AG09319 (cell line): ENCODE measurements around the gene HID1.

ENCODE experiments used
- DNase-seq: peaks from one replicate; pipeline ENCODE4 v3.0.0-alpha.2; 2010; ENCODE audit warnings: low read depth; ENCODE audit errors: extremely low read depth
- TF ChIP-seq, protein P1 (sequence below): IDR thresholded peaks from 2 replicates; pipeline ENCODE4 v1.5.1; 2011; ENCODE audit warnings: low read depth, mild to moderate bottlenecking, inconsistent platforms, low read length, moderate library complexity

The HID1 gene

DNA sequence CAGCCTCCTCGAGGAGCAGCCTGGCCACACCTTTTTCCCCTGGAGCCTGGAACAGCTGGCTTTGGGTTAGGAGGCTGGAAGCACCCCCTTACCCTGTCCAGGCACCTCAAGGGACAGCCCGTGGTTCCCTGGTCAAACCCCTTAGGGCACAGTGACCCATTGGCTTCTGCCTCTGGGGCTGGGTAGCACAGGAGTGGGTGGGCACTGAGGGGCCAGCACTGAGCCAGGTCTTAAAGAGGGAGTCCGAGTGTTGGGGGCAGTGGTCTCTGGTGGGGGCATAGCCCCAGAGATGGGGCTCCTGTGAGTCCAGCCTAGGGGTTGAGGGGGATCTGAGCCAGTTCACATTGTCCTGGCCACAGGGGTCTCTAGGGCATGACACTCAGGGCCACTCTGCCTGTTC, 21.5 kb downstream of the HID1 start:
- no peak for DNase-seq
- TF ChIP-seq, protein P1, sequence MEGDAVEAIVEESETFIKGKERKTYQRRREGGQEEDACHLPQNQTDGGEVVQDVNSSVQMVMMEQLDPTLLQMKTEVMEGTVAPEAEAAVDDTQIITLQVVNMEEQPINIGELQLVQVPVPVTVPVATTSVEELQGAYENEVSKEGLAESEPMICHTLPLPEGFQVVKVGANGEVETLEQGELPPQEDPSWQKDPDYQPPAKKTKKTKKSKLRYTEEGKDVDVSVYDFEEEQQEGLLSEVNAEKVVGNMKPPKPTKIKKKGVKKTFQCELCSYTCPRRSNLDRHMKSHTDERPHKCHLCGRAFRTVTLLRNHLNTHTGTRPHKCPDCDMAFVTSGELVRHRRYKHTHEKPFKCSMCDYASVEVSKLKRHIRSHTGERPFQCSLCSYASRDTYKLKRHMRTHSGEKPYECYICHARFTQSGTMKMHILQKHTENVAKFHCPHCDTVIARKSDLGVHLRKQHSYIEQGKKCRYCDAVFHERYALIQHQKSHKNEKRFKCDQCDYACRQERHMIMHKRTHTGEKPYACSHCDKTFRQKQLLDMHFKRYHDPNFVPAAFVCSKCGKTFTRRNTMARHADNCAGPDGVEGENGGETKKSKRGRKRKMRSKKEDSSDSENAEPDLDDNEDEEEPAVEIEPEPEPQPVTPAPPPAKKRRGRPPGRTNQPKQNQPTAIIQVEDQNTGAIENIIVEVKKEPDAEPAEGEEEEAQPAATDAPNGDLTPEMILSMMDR = no peak

DNA sequence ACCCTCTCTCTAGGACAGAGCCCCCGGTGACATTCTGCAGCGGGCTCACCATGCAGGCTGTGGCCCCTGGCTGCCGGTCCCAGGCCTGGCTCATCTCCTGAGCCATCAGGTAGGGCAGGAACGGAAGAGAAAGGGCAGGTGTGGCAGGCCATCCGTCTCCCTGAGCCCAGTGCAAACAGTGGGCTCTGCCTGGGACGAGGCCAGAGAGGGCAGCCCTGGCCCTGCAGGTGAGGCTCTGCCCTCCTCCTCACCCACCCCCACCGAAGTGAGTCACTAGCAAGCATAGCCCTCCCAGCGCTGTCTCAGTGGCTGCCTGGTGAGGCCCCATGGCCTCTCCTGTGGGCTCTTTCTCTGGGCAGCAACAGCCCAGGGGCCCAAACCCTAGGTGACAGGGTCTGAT, 22.4 kb downstream of the HID1 start:
- DNase-seq = no peak
- TF ChIP-seq, protein P1 = no peak

DNA sequence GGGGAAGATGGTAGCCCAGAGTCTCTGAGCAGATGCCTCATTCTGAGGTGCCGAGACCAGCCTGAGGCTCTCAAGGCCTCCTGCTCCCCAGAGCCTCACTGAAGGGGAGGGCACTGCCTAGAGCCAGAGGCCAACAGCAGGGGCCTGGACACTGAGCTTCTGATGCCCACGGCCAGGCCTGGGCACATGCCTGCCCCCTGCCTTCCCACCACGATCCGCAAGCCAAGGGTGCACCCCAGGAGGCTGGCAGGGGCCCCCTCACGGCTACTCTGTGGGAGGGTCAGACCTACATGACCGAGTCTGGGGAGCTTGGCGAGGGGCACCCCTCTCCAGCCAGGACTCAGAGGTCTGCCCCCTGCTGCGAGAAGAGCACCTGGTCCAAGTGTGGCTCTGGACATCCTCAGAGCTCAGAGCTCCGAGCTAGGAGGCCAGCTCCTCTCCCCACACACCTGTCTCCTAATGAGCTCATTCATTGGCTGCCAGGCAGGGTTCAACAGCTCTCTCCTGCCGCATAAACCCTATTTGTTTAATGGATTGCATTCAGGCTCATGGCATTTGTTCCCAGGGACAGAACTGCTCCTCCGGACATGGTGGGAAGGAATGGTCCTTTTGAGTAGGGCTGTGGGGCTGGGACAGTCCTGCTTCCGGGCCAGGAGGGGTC, 23.0 kb downstream of the HID1 start:
- no peak for DNase-seq

DNA sequence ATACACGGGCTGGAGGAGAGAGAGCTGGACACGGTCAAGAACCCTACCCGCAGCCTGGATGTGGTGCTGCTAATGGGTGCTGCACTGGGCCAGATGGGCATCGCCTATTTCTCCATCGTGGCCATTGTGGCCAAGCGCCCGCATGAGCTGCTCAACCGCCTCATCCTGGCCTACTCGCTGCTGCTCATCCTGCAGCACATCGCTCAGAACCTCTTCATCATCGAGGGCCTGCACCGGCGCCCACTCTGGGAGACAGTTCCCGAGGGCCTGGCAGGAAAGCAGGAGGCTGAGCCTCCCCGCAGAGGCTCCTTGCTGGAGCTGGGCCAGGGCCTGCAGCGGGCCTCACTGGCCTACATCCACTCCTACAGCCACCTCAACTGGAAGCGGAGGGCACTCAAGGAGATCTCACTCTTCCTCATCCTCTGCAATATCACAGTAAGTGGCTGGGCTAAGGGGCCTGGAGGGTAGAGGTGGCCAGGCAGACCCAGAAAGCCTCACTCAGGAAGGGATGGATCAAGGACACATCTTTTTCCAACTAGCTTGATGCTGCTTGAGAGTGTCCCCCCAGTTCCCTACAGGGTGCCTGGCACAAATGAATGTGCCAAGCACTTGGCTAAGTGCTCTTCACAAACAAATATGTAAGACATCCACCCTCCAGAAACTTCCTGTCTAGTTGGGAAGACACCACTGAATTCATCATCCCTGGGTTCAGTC, 25.4 kb downstream of the HID1 start:
- DNase-seq = no peak
- TF ChIP-seq, protein P1 = no peak

More for the DNA sequence above, 23.0 kb downstream of the HID1 start:
- TF ChIP-seq, protein P1 = no peak

DNA sequence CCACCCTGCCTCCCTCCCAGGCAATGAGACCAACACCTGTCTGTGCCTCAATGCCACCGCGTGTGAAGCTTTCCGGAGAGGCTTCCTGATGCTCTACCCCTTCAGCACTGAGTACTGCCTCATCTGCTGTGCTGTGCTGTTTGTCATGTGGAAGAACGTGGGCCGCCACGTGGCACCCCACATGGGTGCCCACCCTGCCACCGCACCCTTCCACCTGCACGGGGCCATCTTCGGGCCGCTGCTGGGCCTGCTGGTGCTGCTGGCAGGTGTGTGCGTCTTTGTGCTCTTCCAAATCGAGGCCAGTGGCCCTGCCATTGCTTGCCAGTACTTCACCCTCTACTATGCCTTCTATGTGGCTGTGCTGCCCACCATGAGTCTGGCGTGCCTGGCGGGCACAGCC, 25.9 kb downstream of the HID1 start:
- TF ChIP-seq, protein P1 = no peak
- no peak for DNase-seq

DNA sequence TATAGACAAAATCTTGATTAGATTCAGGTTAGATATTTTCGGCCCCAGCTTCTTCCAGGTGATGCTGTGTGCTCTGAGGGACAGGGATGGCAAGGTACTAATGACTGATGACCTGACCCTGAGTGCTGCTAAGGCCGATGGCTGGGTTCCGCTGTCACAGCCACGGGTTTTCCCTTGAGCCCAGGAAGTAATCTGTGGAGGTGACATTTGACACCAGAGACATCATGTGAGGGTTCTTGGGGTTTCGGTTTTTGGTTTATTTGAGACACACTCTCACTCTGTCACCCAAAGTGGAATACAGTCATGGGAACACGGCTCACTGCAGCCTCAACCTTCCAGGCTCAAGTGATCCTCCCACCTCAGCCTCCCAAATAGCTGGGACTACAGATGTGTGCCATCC, 27.0 kb downstream of the HID1 start:
- no peak for DNase-seq
- TF ChIP-seq, protein P1 = no peak

DNA sequence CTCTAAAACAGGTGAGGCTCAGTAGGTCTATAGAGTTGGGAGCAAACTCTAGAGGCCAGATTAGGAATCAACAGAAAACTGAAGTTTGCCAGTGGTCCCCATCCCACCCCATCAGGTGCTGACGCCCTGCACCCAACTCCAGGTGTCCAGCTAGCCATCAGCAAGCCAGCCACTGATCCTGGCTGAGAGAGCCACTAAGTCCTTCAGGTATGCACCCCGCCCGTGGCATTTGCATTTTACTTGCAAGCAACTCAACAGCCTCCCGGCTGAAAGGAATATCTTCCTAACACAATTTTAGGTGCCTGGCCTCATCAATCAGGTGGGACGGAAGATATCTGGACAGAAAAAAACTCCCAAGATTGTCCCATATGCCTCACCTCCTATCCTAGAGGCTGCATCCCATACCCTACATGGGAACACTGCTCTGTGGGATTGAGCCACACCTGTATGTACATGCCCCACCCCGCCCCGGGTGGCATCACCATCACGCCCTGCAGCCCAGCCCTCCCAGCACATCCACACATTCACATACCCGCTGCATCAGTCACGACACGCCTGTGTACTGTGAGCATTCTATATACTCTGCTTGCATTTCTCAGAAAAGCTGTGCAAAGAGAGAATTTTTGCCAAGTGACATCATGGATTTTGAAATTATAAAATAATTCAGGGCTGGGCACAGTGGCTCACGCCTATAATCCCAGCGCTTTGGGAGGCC, 28.6 kb downstream of the HID1 start:
- TF ChIP-seq, protein P1 = no peak
- DNase-seq = no peak
